Measurements from ENCODE around the gene HOXB5.

The HOXB5 gene

DNA sequence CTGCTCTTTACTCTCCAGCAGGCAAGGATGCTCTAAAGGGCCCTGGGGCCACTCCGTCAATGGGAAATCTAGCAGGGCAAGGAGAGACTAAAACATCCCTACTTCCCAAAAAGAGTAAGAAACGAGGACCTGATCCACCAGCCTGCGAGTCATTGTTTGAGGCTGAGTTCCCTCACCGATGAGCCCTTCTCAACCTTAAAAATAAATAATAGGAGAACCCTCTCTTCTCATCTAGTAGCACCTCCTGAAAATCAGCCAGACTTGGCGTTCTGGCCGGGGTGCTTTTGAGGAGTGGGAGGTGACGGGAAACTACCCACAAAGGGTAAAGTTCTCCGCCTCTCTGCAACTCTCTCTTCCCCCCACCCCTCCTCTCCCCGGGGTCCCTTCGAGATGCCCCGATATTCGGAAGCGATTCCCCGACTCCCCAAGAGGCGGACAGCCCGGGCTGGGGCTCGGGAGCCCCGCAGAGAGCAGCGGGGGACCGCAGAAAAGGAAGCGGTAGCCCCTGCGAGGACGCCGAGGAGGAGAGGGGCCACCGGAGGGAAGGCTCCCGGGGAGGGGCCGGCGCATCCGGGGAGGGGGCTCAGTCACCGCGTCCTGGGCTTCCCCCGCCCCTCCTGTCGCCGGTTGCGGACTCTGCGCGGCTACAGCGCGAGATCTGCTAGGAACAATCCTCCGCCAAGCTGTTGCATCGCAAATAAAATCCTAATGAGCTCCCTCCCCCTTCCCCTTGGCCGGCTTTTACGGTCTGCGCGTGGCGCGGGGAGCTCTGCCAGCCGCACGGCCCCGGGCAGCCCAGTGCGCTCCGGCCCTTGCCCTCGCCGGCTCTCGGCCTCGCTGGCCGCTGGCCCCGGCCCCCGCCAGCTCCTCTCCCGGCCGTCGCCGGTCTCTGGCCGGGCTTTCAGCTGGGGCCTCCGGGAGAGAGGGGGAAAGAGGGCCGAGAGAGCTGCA is 31.2 kb upstream of the HOXB5 start:
- Histone ChIP-seq H3K79me2 (ENCODE audit: insufficient read depth, low read length) (no peaks in the 10 kb centered on the region), H4K20me1 (ENCODE audit: insufficient read depth, low read length) (no peaks in the 10 kb centered on the region; the same call in 1 of the 2 replicates), H3K27me3 (ENCODE audit: insufficient read depth, low read length, poor library complexity) (peaks cover 58% of the 10 kb centered on the region), H3K4me2 (ENCODE audit: insufficient read depth, low read length) (no peak overlapping the region), H3K27ac (ENCODE audit: low read length) (no peak overlapping the region), H3K9me3 (ENCODE audit: insufficient read depth, low read length, severe bottlenecking) (no peaks in the 10 kb centered on the region), H3K4me3 (ENCODE audit: low read depth in 1 of 2, low read length in 2 of 2) (no peak overlapping the region), H3K36me3 (ENCODE audit: insufficient read depth, low read length) (no peaks in the 10 kb centered on the region), H2AFZ (ENCODE audit: low read depth, low read length) (no peak overlapping the region), H3K9ac (ENCODE audit: low read depth, low read length) (no peak overlapping the region), H3K4me1 (ENCODE audit: insufficient read depth, low read length) (no peaks in the 10 kb centered on the region)
- no peak for TF ChIP-seq EZH2 (IDR thresholded peaks at IDR 0.05; ENCODE audit: borderline replicate concordance, low read depth, low read length, severe bottlenecking)
- TF ChIP-seq, protein P1, sequence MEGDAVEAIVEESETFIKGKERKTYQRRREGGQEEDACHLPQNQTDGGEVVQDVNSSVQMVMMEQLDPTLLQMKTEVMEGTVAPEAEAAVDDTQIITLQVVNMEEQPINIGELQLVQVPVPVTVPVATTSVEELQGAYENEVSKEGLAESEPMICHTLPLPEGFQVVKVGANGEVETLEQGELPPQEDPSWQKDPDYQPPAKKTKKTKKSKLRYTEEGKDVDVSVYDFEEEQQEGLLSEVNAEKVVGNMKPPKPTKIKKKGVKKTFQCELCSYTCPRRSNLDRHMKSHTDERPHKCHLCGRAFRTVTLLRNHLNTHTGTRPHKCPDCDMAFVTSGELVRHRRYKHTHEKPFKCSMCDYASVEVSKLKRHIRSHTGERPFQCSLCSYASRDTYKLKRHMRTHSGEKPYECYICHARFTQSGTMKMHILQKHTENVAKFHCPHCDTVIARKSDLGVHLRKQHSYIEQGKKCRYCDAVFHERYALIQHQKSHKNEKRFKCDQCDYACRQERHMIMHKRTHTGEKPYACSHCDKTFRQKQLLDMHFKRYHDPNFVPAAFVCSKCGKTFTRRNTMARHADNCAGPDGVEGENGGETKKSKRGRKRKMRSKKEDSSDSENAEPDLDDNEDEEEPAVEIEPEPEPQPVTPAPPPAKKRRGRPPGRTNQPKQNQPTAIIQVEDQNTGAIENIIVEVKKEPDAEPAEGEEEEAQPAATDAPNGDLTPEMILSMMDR (IDR thresholded peaks at IDR 0.05; ENCODE audit: borderline replicate concordance, extremely low read depth, low read length, poor library complexity, severe bottlenecking) = no peak
- DNase-seq (no peak), ATAC-seq (ENCODE audit: insufficient read depth, low read depth) (no peak)

GRCh38 chr17:48624118-48624517 is 30.5 kb upstream of the HOXB5 start:
- H3K4me3 ChIP-seq (ENCODE audit: low read depth in 1 of 2, low read length in 2 of 2) = no peak overlapping the region
- ATAC-seq (ENCODE audit: insufficient read depth, low read depth) (no peak), DNase-seq (no peak)
- H3K27me3 ChIP-seq (ENCODE audit: insufficient read depth, low read length, poor library complexity) = peaks cover 53% of the 10 kb centered on the region
- no peak overlapping the region for H3K27ac ChIP-seq (ENCODE audit: low read length)
- no peaks in the 10 kb centered on the region; the same call in 1 of the 2 replicates for H4K20me1 ChIP-seq (ENCODE audit: insufficient read depth, low read length)
- H2AFZ ChIP-seq (ENCODE audit: low read depth, low read length) = no peak overlapping the region
- H3K4me2 ChIP-seq (ENCODE audit: insufficient read depth, low read length) = no peak overlapping the region
- no peaks in the 10 kb centered on the region for H3K4me1 ChIP-seq (ENCODE audit: insufficient read depth, low read length)
- no peak overlapping the region for H3K9ac ChIP-seq (ENCODE audit: low read depth, low read length)
- no peaks in the 10 kb centered on the region for H3K79me2 ChIP-seq (ENCODE audit: insufficient read depth, low read length)
- TF ChIP-seq, protein P1 (IDR thresholded peaks at IDR 0.05; ENCODE audit: borderline replicate concordance, extremely low read depth, low read length, poor library complexity, severe bottlenecking) = no peak
- TF ChIP-seq EZH2 (IDR thresholded peaks at IDR 0.05; ENCODE audit: borderline replicate concordance, low read depth, low read length, severe bottlenecking) = no peak
- H3K36me3 ChIP-seq (ENCODE audit: insufficient read depth, low read length) = no peaks in the 10 kb centered on the region
- H3K9me3 ChIP-seq (ENCODE audit: insufficient read depth, low read length, severe bottlenecking) = no peaks in the 10 kb centered on the region

DNA sequence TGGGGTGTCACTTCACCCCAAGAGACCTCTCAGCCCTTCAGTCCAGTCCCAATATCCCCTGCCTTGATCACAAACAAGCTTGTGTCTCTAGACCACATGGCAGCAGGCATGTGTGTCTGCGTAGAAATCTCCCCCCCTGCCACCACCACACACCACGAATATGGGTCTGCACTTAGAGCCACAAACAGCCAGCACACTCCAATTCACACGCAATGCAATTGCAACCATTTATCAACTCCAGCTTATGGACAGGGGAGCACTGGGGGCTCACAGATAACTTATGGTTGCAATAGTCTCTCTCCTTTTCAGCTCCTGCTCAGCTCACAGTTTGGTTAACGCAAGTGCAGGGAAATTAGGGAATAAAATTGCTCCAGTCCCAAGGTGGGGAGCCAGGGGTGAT is 30.0 kb upstream of the HOXB5 start:
- Histone ChIP-seq H3K27ac (ENCODE audit: low read length) (no peak overlapping the region), H2AFZ (ENCODE audit: low read depth, low read length) (no peak overlapping the region), H3K27me3 (ENCODE audit: insufficient read depth, low read length, poor library complexity) (peaks cover 48% of the 10 kb centered on the region), H4K20me1 (ENCODE audit: insufficient read depth, low read length) (no peaks in the 10 kb centered on the region; the same call in 1 of the 2 replicates), H3K9me3 (ENCODE audit: insufficient read depth, low read length, severe bottlenecking) (no peaks in the 10 kb centered on the region), H3K79me2 (ENCODE audit: insufficient read depth, low read length) (no peaks in the 10 kb centered on the region), H3K4me3 (ENCODE audit: low read depth in 1 of 2, low read length in 2 of 2) (no peak overlapping the region), H3K9ac (ENCODE audit: low read depth, low read length) (no peak overlapping the region), H3K4me2 (ENCODE audit: insufficient read depth, low read length) (no peak overlapping the region), H3K36me3 (ENCODE audit: insufficient read depth, low read length) (no peaks in the 10 kb centered on the region), H3K4me1 (ENCODE audit: insufficient read depth, low read length) (no peaks in the 10 kb centered on the region)
- no peak for DNase-seq
- no peak for ATAC-seq (ENCODE audit: insufficient read depth, low read depth)
- TF ChIP-seq, protein P1 (IDR thresholded peaks at IDR 0.05; ENCODE audit: borderline replicate concordance, extremely low read depth, low read length, poor library complexity, severe bottlenecking) = no peak
- TF ChIP-seq EZH2 (IDR thresholded peaks at IDR 0.05; ENCODE audit: borderline replicate concordance, low read depth, low read length, severe bottlenecking) = no peak

Data from DND-41 (cell line).